GM21526 (cell line): Measurements from ENCODE around the gene PRKCE.

ENCODE experiments used
- ATAC-seq: cut with Tn5 transposase; IDR thresholded peaks from one replicate; pipeline ENCODE4 v1.9.1; 2021; ENCODE audit warnings: moderate library complexity; ENCODE audit not compliant: unreplicated experiment, low FRiP score

PRKCE gene

GRCh38 chr2:45651415-45652089, at the start of gene PRKCE:
Gene PRKCE (plus strand): TSS chr2:45651675.
- ATAC-seq, result no peak

- no peak for ATAC-seq
Observed at GRCh38 chr2:45602624-45603023, 48.9 kb upstream of the PRKCE start.

- ATAC-seq, result no peak
Observed at GRCh38 chr2:45605116-45605515, 46.4 kb upstream of the PRKCE start.

GRCh38 chr2:45606796-45607195, 44.7 kb upstream of the PRKCE start:
- ATAC-seq, result no peak

- ATAC-seq, result no peak
Observed at GRCh38 chr2:45607701-45608100, 43.8 kb upstream of the PRKCE start.

GRCh38 chr2:45610281-45611019, 41.0 kb upstream of the PRKCE start:
- ATAC-seq, result peak; percentile 43

GRCh38 chr2:45611020-45611859, 40.2 kb upstream of the PRKCE start, which contains the start of gene SRBD1:
Gene SRBD1 (minus strand): TSS chr2:45611267. CDS start chr2:45605441, 5,826 bp downstream.
- ATAC-seq, result peak; percentile 92

GRCh38 chr2:45612285-45612684, 39.2 kb upstream of the PRKCE start:
- ATAC-seq, result no peak

- ATAC-seq, result no peak
Observed at GRCh38 chr2:45612731-45613130, 38.7 kb upstream of the PRKCE start.

GRCh38 chr2:45614330-45614729, 37.1 kb upstream of the PRKCE start:
- no peak for ATAC-seq

- ATAC-seq, result no peak
Observed at GRCh38 chr2:45614871-45615415, 36.5 kb upstream of the PRKCE start.

- no peak for ATAC-seq
Observed at GRCh38 chr2:45616658-45617411, 34.6 kb upstream of the PRKCE start.

GRCh38 chr2:45617496-45617895, 34.0 kb upstream of the PRKCE start:
- no peak for ATAC-seq

- no peak for ATAC-seq
Observed at GRCh38 chr2:45622336-45623075, 29.0 kb upstream of the PRKCE start.

- no peak for ATAC-seq
Observed at GRCh38 chr2:45623098-45623497, 28.4 kb upstream of the PRKCE start.

GRCh38 chr2:45625824-45626223, 25.7 kb upstream of the PRKCE start:
- no peak for ATAC-seq

- no peak for ATAC-seq
Observed at GRCh38 chr2:45626387-45627221, 24.9 kb upstream of the PRKCE start.

GRCh38 chr2:45627911-45628310, 23.6 kb upstream of the PRKCE start:
- ATAC-seq, result no peak

GRCh38 chr2:45629971-45630370, 21.5 kb upstream of the PRKCE start:
- no peak for ATAC-seq
